HG03460 (cell line): ENCODE results near the gene UNG.

Experiments used
- ATAC-seq: cut with Tn5 transposase; IDR thresholded peaks from one replicate; pipeline ENCODE4 v1.9.1; 2021; ENCODE audit not compliant: unreplicated experiment

The UNG gene

GRCh38 chr12:109088818-109089217 is 8.6 kb upstream of the UNG start:
- ATAC-seq, result no peak

- no peak for ATAC-seq
Observed at GRCh38 chr12:109089683-109090082, 7.7 kb upstream of the UNG start.

GRCh38 chr12:109092497-109093021 is 4.8 kb upstream of the UNG start:
- no peak for ATAC-seq

- ATAC-seq, result peak; percentile 61
Observed at GRCh38 chr12:109093022-109093918, 4.1 kb upstream of the UNG start, which contains the start of gene ALKBH2. TSS of gene ALKBH2 (minus strand) at chr12:109093472. CDS start at chr12:109092786, 686 bp downstream.

GRCh38 chr12:109097140-109097434 is 310 bp upstream of the UNG start:
- ATAC-seq, result no peak

- ATAC-seq, result peak; percentile 29
Observed at GRCh38 chr12:109098183-109098604, 797 bp downstream of the UNG start.

GRCh38 chr12:109098651-109099050 is 1.3 kb downstream of the UNG start:
- ATAC-seq, result no peak

- no peak for ATAC-seq
Observed at GRCh38 chr12:109099431-109100020, 2.1 kb downstream of the UNG start.

- no peak for ATAC-seq
Observed at GRCh38 chr12:109100741-109101140, 3.3 kb downstream of the UNG start.

- no peak for ATAC-seq
Observed at GRCh38 chr12:109102491-109102890, 5.1 kb downstream of the UNG start.

GRCh38 chr12:109105176-109105575 is 7.8 kb downstream of the UNG start:
- ATAC-seq, result no peak

- ATAC-seq, result no peak
Observed at GRCh38 chr12:109109746-109110350, 12.5 kb downstream of the UNG start.

GRCh38 chr12:109110988-109111495 is 13.6 kb downstream of the UNG start:
- peak; percentile 78 for ATAC-seq

- ATAC-seq, result no peak
Observed at GRCh38 chr12:109112720-109113465, 15.5 kb downstream of the UNG start.

- ATAC-seq, result no peak
Observed at GRCh38 chr12:109113661-109114321, 16.4 kb downstream of the UNG start.

GRCh38 chr12:109114644-109115043 is 17.2 kb downstream of the UNG start:
- no peak for ATAC-seq

- no peak for ATAC-seq
Observed at GRCh38 chr12:109115404-109115757, 18.0 kb downstream of the UNG start.

GRCh38 chr12:109115758-109116610 is 18.6 kb downstream of the UNG start, which contains the start of gene ACACB:
TSS of gene ACACB (plus strand) at chr12:109116587. CDS start at chr12:109139406, 22,819 bp downstream.
- ATAC-seq, result no peak

- ATAC-seq, result no peak
Observed at GRCh38 chr12:109116611-109116949, 19.2 kb downstream of the UNG start.

- no peak for ATAC-seq
Observed at GRCh38 chr12:109120095-109120494, 22.7 kb downstream of the UNG start.
